HG02884 (cell line): Measurements from ENCODE around the gene HPCAL1.

Source experiments
- ATAC-seq: cut with Tn5 transposase; IDR thresholded peaks from one replicate; pipeline ENCODE4 v1.9.1; 2021; ENCODE audit warnings: mild to moderate bottlenecking, moderate library complexity; ENCODE audit not compliant: unreplicated experiment

Gene HPCAL1

GRCh38 chr2:10347562-10347948, 44.9 kb downstream of the HPCAL1 start:
- no peak for ATAC-seq

- no peak for ATAC-seq
Observed at GRCh38 chr2:10348891-10349290, 46.2 kb downstream of the HPCAL1 start.

- ATAC-seq, result no peak
Observed at GRCh38 chr2:10350761-10351160, 48.1 kb downstream of the HPCAL1 start.

- no peak for ATAC-seq
Observed at GRCh38 chr2:10352361-10352760, 49.7 kb downstream of the HPCAL1 start.

- no peak for ATAC-seq
Observed at GRCh38 chr2:10352972-10353371, 50.3 kb downstream of the HPCAL1 start.

GRCh38 chr2:10353931-10354330, 51.2 kb downstream of the HPCAL1 start:
- ATAC-seq, result no peak

- ATAC-seq, result no peak
Observed at GRCh38 chr2:10354399-10354798, 51.7 kb downstream of the HPCAL1 start.

- ATAC-seq, result no peak
Observed at GRCh38 chr2:10355471-10356438, 53.1 kb downstream of the HPCAL1 start.

GRCh38 chr2:10356439-10356811, 53.7 kb downstream of the HPCAL1 start:
- no peak for ATAC-seq

GRCh38 chr2:10357193-10358169, 54.8 kb downstream of the HPCAL1 start:
- no peak for ATAC-seq

GRCh38 chr2:10359246-10359645, 56.5 kb downstream of the HPCAL1 start:
- ATAC-seq, result no peak

- no peak for ATAC-seq
Observed at GRCh38 chr2:10359731-10360329, 57.1 kb downstream of the HPCAL1 start.

GRCh38 chr2:10360460-10360849, 57.8 kb downstream of the HPCAL1 start:
- no peak for ATAC-seq

GRCh38 chr2:10360850-10361588, 58.3 kb downstream of the HPCAL1 start:
- no peak for ATAC-seq

GRCh38 chr2:10362096-10362897, 59.6 kb downstream of the HPCAL1 start:
- ATAC-seq, result no peak

GRCh38 chr2:10362898-10363454, 60.3 kb downstream of the HPCAL1 start:
- no peak for ATAC-seq

- ATAC-seq, result no peak
Observed at GRCh38 chr2:10363861-10364610, 61.3 kb downstream of the HPCAL1 start.

GRCh38 chr2:10365412-10365811, 62.7 kb downstream of the HPCAL1 start:
- no peak for ATAC-seq
